ENCODE data around the gene HIF3A. TPM values are rescaled to one million over a fixed set of nuclear protein-coding genes. Genes with fewer than 3 reads are reported as not detected.

Gene HIF3A
- total and polyA plus RNA-seq, 2 of the 8 experiments (the other 6 are each of a cell fraction or from before 2014, with no cell fraction given): 38.6 to 38.8 TPM

DNA sequence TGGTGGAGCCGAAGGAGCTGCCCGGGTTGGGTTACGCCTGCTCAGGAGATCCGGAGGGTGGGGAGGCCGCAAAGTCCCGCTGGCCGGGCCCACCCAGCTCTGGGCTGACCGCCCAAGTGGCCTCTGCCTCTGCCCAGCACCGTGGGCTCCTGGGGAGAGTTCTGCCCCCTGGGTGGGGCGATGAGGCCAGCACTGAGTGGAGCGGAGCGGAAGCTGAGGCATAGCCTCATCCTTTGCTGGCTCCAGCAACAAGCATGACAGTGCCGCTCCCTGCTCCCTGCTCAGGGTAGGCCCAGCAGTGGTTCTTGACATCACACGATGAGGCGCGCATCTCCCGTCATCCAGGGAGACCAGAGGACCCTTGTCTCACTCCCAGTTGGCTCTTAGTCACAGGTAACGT, 94.0 kb downstream of the HIF3A start (continued):
- TF ChIP-seq, protein P1, sequence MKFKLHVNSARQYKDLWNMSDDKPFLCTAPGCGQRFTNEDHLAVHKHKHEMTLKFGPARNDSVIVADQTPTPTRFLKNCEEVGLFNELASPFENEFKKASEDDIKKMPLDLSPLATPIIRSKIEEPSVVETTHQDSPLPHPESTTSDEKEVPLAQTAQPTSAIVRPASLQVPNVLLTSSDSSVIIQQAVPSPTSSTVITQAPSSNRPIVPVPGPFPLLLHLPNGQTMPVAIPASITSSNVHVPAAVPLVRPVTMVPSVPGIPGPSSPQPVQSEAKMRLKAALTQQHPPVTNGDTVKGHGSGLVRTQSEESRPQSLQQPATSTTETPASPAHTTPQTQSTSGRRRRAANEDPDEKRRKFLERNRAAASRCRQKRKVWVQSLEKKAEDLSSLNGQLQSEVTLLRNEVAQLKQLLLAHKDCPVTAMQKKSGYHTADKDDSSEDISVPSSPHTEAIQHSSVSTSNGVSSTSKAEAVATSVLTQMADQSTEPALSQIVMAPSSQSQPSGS (IDR thresholded peaks at IDR 0.05; ENCODE audit: low read length): no peak
- no peak for TF ChIP-seq RNF2 (IDR thresholded peaks at IDR 0.05; ENCODE audit: borderline replicate concordance, low read depth, low read length, missing control alignments, poor library complexity, severe bottlenecking)
- no peak for TF ChIP-seq RFX5 (IDR thresholded peaks at IDR 0.05; ENCODE audit: borderline replicate concordance, low read depth, low read length)
- TF ChIP-seq NANOG (IDR thresholded peaks at IDR 0.05; ENCODE audit: insufficient read depth, low read depth, low read length, poor library complexity, severe bottlenecking): no peak
- TF ChIP-seq, protein P2, sequence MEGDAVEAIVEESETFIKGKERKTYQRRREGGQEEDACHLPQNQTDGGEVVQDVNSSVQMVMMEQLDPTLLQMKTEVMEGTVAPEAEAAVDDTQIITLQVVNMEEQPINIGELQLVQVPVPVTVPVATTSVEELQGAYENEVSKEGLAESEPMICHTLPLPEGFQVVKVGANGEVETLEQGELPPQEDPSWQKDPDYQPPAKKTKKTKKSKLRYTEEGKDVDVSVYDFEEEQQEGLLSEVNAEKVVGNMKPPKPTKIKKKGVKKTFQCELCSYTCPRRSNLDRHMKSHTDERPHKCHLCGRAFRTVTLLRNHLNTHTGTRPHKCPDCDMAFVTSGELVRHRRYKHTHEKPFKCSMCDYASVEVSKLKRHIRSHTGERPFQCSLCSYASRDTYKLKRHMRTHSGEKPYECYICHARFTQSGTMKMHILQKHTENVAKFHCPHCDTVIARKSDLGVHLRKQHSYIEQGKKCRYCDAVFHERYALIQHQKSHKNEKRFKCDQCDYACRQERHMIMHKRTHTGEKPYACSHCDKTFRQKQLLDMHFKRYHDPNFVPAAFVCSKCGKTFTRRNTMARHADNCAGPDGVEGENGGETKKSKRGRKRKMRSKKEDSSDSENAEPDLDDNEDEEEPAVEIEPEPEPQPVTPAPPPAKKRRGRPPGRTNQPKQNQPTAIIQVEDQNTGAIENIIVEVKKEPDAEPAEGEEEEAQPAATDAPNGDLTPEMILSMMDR (IDR thresholded peaks at IDR 0.05; ENCODE audit: control extremely low read depth in 1 of 3, insufficient read depth in 1 of 3, low read depth in 1 of 3, low read length in 3 of 3): no peak
- TF ChIP-seq CHD1 (IDR thresholded peaks at IDR 0.05; ENCODE audit: low read depth, low read length): no peak

Data from H1 (cell line).